Fibroblast of skin of right quadriceps (primary cell): ENCODE results near the gene RPIA.
A peak's percentile ranks its signal among the peaks of the same experiment; 100 is the strongest.
"Not testable (repeated sequence)": the region's sequence is repeated elsewhere in the genome, so short reads cannot be mapped to it uniquely, and the experiment has no call there.

Experiments
- DNase-seq: peaks from one replicate; pipeline ENCODE4 v3.0.0-alpha.2; 2013

Gene RPIA

GRCh38 chr2:88691339-88692183 is at the start of gene RPIA:
Gene RPIA (plus strand): TSS chr2:88691673. CDS start chr2:88691699, 26 bp downstream.
- peak; percentile 98 for DNase-seq

DNA sequence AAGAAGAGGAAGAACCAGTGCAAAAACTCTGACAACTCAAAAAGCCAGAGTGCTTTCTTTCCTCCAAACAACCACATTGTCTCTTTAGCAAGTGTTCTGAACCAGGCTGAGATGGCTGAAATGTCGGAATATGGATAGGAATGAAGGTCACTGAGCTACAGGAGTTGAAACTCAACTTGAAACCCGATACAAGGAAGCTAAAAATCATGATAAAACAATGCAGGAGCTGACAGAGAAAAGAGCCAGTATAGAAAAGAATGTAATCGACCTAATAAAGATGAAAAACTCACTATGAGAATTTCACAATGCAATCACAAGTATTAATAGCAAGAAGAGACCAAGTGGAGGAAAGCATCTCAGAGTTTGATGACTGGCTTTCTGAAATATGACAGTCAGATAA is 49.2 kb upstream of the RPIA start:
- no peak for DNase-seq

- not testable (repeated sequence) for DNase-seq
Measured at GRCh38 chr2:88645291-88645882, 46.1 kb upstream of the RPIA start.

GRCh38 chr2:88651646-88652045 is 39.8 kb upstream of the RPIA start:
- no peak for DNase-seq

DNA sequence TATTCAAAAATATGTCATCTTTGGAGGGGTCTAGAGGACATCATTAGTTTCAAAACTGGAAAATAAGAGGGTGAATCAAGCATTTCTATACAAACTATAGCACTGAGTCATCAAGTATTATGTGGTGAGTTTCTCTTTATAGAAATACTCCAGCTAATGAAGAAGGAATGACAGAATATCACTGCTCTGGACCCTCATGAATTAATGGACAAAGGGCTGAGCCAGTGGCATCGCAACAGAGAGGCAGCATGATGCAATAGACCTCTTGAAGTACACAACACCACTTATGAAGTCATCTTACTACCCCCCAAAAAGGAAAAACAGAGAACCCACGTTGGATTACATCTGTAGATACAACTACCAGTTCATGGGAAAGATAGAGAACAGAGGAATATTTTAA is 36.8 kb upstream of the RPIA start:
- DNase-seq = peak; percentile 76

DNA sequence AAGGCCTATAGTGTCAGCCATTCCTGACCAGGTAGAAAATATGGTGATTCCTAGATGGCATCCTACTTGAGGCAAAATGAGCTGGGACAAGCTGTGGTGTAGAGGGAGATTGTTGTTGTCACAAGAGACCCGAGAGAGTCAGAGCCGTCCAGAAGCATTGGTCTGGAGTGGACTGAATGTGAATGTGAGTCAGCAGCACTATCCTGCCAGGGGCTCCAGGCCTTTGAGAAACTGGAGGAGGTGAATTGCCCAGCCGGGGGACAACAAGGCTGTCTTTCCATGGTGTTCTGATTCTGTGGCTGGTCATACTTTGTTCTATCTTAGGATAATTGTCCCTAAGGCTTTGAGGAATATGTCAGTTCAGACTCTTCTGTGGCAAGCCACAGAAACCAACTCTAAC is 34.8 kb upstream of the RPIA start:
- no peak for DNase-seq

- DNase-seq = peak; percentile 14
Measured at GRCh38 chr2:88657131-88657530, 34.3 kb upstream of the RPIA start.

GRCh38 chr2:88658326-88658725 is 33.1 kb upstream of the RPIA start:
- DNase-seq = peak; percentile 50

DNA sequence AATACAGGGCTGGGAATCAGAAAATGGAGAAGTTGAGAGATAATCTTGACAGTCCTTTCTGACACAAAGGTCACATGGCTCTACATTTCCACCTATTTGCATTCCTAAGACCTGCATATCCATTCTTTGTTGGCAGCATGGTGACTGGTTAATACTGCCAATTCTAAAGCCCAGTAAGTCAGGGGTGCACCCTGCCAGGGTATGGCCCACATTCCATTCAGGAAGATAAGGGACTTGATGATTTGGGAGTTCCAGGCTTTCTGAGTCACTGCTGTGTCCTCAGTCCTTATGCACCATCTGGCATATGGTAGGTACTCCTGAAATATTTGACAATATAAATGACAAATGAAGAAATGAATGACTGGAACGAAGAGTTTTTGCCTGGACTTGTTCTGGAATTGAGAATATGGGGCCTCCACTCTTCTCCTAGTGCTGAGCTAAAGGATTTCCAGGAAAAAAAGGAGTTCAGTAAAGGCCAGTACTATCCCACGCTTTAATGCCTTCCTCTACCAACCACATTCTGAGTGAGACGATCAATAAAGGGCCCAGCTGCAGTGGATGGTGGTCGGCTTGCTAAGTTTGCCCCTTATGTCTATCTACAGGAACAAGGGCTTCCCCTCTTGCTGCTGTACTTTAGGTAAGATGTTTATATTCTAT is 32.5 kb upstream of the RPIA start:
- no peak for DNase-seq

DNA sequence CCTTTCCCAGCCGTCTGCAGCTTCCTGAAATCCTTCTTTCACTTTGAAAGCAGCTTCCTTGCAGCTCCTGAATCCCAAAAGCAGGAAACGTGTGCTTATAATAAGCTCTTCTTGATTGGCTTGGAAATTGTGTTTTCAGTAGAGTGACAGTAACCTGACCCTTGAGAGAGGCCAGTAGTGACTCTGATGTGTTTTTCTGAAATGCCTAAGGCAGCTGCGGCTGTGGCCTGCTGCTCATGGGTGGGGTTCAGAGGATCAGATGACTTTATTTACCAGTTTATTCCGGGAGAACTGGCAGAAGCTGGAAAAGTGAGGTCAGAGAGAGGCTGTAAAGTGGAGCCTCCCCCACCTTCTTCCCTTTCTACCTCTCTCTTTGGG is 31.9 kb upstream of the RPIA start:
- DNase-seq = peak; percentile 22

DNA sequence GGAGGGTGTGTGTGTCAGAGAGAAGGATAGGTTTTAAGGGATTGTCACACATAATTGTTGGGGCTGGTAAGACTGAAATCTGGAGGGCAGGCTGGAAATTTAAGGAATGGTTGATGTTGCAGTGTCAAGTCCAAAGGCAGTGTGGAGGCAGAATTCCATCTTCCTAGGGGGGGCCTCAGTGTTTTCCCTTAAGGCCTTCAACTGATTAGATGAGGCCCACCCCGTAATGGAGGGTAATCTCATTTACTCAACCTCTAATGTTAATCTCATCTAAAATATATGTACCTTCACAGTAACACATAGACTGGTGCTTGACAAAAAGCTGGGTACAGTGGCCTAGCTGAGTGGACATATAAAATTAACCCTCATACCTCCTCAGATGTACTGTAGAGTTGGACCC is 30.9 kb upstream of the RPIA start:
- DNase-seq = no peak

- DNase-seq = no peak
Measured at GRCh38 chr2:88666576-88666975, 24.9 kb upstream of the RPIA start.

GRCh38 chr2:88667219-88667618 is 24.3 kb upstream of the RPIA start:
- DNase-seq = no peak

GRCh38 chr2:88668862-88669261 is 22.6 kb upstream of the RPIA start:
- DNase-seq = no peak

DNA sequence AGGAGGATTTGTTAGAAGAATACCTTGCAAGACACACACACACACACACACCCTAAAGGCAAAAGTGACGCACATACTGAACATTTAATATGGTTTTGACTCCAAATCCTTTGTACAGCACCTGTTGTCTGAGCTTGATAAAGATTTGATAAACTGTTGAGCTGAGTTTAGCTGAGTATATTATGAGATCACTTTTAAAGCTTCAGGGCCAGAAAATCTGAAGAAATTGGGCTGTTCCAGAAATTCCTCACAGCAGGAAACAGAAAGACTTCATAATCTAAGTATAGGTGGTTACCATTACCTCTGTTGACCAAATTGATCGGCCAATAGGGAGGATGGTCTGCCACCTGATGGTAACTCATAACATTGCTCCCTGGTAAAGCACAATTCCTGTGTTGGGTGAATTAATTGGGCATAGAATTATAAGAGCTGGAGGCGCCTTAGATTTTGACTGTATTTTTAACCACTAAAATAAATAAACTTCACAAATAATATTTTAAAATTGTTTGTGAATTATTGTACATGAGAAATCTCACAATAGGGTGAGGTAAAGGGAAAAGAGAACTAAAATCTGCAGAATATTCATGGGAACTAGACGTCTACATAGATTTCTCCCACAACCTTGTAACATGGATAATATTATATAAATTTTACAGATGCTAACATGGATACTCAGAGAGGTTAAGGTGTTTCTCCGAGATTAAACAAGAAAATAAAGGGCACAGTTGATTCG is 21.8 kb upstream of the RPIA start:
- peak; percentile 24 for DNase-seq

GRCh38 chr2:88671786-88672427 is 19.6 kb upstream of the RPIA start:
- peak; percentile 57 for DNase-seq

GRCh38 chr2:88673363-88673762 is 18.1 kb upstream of the RPIA start:
- no peak for DNase-seq

GRCh38 chr2:88680266-88680902 is 11.1 kb upstream of the RPIA start:
- DNase-seq = no peak

DNA sequence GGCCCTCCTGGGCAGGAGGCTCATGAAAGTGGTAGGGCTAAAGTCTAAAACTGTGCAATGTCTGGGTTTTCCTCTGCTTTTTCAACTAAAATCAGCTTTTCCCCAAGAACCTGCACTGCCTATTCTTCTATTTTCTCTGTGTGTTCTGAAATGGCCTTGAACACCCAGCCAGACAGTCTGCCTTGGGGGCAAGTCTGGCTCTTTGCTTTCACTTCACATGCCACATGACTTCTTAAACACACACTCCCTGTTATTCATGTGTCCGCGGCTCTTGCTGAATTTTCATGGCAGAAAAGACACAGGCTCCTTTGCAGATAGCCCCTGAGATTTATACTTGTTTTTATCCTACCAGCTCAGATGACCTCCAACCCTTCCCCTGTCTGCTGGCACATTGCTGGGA is 10.6 kb upstream of the RPIA start:
- DNase-seq = no peak

DNA sequence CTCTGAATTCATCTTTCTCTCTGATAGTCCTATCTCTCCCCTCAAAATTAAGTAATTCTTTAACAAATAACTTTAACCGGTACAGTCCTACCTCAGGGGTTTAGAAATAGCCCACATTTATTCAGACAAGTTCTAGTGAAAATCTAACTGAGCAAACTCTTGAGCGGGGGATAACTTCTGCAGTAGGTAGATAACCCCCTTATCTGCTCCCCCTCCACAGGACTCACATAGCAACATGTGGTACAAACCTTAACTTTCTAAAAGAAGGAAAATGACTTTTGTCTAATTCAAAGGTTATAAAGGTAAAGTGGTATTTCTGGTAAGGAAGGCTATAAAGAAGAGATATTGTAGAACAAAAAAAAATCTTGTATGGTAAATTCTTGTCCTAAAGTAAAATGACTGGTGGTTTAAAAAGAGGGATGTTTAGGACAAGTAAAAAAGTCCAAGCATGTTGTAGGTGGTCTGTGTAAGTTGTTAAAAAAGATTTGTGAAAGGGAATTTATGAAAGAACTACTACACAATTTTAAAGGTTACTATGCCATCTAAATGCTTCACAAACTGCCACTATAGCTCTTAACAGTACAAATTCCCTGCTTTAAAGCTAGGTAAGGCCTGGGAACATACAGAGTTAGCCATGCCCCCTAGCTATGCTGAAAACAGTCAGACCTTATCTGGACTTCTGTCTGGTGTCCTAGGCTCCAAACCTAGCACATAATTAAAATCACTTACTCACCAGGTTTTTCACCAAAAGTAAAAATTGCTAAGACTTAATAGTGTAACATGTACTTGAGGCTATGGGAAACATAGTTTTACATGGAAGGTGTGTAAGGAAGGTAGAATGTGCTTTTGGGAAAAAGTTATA is 8.1 kb upstream of the RPIA start:
- DNase-seq = no peak

DNA sequence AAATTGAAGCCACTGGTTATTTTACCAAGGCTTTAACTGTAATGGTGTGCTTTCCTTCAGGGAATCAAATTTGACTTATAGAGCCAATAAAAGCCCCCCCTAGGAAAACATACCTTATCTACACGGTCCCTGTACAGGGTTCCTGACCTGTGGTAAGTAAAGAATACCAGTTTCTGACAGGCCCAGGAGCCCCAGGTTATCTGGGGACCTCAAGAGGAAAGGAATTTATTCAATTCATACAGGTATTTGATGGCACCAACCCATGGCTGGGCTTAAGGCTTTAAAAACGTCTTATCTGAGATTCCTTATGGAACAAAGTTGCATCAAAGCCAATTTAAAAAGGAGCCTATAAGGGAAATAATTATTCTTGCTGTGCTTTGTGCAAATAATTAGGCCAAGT is 7.0 kb upstream of the RPIA start:
- no peak for DNase-seq
